Astrocyte (in vitro differentiated cells and primary cell): ENCODE results near the gene HTR4.

Source experiments
- EZH2 ChIP-seq: IDR thresholded peaks from 2 replicates; pipeline ENCODE4 v1.6.1; 2012; ENCODE audit warnings: mild to moderate bottlenecking, low read length, inconsistent platforms; ENCODE audit not compliant: insufficient read depth
- TF ChIP-seq, protein P1 (sequence below): IDR thresholded peaks from 2 replicates; pipeline ENCODE4 v1.5.1; 2011; ENCODE audit warnings: low read depth, mild to moderate bottlenecking, inconsistent platforms, low read length, moderate library complexity; ENCODE audit not compliant: insufficient read depth

DNA sequence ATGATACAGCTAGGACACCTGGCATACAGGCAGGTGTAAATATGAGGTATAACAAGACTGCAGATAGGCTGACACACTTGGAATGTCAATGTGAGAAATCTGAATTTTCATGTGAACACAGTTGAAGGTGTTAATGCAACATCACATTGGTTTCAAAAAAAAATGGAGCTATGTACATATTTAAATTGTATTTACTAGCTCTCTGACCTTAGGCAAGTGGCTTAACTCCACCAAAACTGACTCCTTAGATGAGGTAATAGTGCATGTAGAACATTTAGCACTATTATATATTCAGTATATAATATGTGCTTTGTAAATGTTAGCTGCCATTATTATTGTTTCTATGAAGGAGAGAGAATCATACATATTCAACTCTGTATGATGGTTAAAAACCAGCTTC is 48.0 kb downstream of the HTR4 start:
- TF ChIP-seq, protein P1, sequence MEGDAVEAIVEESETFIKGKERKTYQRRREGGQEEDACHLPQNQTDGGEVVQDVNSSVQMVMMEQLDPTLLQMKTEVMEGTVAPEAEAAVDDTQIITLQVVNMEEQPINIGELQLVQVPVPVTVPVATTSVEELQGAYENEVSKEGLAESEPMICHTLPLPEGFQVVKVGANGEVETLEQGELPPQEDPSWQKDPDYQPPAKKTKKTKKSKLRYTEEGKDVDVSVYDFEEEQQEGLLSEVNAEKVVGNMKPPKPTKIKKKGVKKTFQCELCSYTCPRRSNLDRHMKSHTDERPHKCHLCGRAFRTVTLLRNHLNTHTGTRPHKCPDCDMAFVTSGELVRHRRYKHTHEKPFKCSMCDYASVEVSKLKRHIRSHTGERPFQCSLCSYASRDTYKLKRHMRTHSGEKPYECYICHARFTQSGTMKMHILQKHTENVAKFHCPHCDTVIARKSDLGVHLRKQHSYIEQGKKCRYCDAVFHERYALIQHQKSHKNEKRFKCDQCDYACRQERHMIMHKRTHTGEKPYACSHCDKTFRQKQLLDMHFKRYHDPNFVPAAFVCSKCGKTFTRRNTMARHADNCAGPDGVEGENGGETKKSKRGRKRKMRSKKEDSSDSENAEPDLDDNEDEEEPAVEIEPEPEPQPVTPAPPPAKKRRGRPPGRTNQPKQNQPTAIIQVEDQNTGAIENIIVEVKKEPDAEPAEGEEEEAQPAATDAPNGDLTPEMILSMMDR, result no peak
- TF ChIP-seq EZH2, result no peak
